22Rv1 (cell line): ENCODE results near the gene SHISA6.

Source experiments
- ZFX ChIP-seq: fragments of 450-650 bp; IDR thresholded peaks from 2 replicates; pipeline ENCODE4 v1.6.1; 2017; ENCODE audit warnings: antibody characterized with exemption, borderline replicate concordance
- TF ChIP-seq, protein P1 (sequence below): fragments of 450-650 bp; IDR thresholded peaks from 2 replicates; pipeline ENCODE4 v1.5.1; 2017; ENCODE audit warnings: mild to moderate bottlenecking

DNA sequence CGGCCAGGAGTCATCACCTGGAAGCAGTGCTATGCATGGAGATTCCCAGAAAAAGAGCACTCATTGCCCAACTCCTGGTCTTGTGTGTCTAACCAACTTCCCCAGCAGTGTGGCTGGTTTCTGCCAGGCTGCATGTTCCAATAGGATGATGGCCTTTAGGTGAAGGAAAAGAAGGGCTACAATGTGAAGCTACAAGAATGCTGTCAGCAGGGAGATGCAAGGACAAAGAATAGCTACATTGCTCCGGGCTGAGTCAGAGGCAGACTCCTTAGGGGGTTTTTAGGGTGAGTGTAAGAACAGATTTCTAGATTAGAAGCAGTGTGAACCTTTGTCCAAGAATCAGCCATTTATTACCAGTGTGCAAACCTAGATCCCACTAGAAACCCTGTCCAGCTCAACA, 294.2 kb downstream of the SHISA6 start:
- TF ChIP-seq, protein P1, sequence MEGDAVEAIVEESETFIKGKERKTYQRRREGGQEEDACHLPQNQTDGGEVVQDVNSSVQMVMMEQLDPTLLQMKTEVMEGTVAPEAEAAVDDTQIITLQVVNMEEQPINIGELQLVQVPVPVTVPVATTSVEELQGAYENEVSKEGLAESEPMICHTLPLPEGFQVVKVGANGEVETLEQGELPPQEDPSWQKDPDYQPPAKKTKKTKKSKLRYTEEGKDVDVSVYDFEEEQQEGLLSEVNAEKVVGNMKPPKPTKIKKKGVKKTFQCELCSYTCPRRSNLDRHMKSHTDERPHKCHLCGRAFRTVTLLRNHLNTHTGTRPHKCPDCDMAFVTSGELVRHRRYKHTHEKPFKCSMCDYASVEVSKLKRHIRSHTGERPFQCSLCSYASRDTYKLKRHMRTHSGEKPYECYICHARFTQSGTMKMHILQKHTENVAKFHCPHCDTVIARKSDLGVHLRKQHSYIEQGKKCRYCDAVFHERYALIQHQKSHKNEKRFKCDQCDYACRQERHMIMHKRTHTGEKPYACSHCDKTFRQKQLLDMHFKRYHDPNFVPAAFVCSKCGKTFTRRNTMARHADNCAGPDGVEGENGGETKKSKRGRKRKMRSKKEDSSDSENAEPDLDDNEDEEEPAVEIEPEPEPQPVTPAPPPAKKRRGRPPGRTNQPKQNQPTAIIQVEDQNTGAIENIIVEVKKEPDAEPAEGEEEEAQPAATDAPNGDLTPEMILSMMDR: no peak
- TF ChIP-seq ZFX: no peak
